WTC11 (cell line): ENCODE data around the gene EXD3. TPM values are rescaled to one million over a fixed set of nuclear protein-coding genes. Genes with fewer than 3 reads are reported as not detected.
A peak's percentile ranks its signal among the peaks of the same experiment; 100 is the strongest.

Experiments
- ATAC-seq: fragments of 200-7000 bp; cut with Tn5 transposase; 2 replicates; pipeline ENCODE4 v1.10.0; 2021; ENCODE audit warnings: mild to moderate bottlenecking, moderate library complexity
- CTCF ChIA-PET: fragments of 300-600 bp; sonication (Branson Sonifier 250); formaldehyde crosslinking; loops from one replicate; lab custom pipeline; 2021; ENCODE audit warnings: antibody characterized with exemption; lab: Charles Lee
- POLR2A ChIA-PET: fragments of 350-600 bp; sonication (Branson Sonifier 250); formaldehyde crosslinking; loops from one replicate; lab custom pipeline; 2021; ENCODE audit warnings: antibody characterized with exemption; lab: Charles Lee
- DNase-seq: peaks from one replicate; pipeline ENCODE4 v3.0.0; 2021; ENCODE audit warnings: low spot score
- H3K27ac Mint-ChIP-seq: 2 replicates; pipeline ENCODE4 v1.8.0; 2021; ENCODE audit warnings: mixed read lengths
- H3K27me3 Mint-ChIP-seq: 2 replicates; pipeline ENCODE4 v1.8.0; 2021; ENCODE audit warnings: low read depth, mild to moderate bottlenecking, moderate library complexity, mixed read lengths
- H3K36me3 Mint-ChIP-seq: 2 replicates; pipeline ENCODE4 v1.8.0; 2021; ENCODE audit warnings: mixed read lengths
- H3K4me1 Mint-ChIP-seq: 2 replicates; pipeline ENCODE4 v1.8.0; 2022; ENCODE audit warnings: mixed read lengths
- H3K4me3 Mint-ChIP-seq: 2 replicates; pipeline ENCODE4 v1.8.0; 2021; ENCODE audit warnings: mild to moderate bottlenecking, moderate library complexity, mixed read lengths
- H3K9me3 Mint-ChIP-seq: 2 replicates; pipeline ENCODE4 v1.8.0; 2021; ENCODE audit warnings: mixed read lengths
- ATF3 ChIP-seq: sonication (generic); formaldehyde crosslinking; conservative IDR thresholded peaks from 2 replicates; pipeline ENCODE4 v1.8.1; 2022; ENCODE audit warnings: mild to moderate bottlenecking, missing genetic modification reagents
- CBFB ChIP-seq: sonication (generic); formaldehyde crosslinking; IDR thresholded peaks from 2 replicates; pipeline ENCODE4 v1.8.1; 2022; ENCODE audit warnings: mild to moderate bottlenecking, low read depth, missing genetic modification reagents
- ELF4 ChIP-seq: sonication (generic); formaldehyde crosslinking; IDR thresholded peaks from 2 replicates; pipeline ENCODE4 v1.8.1; 2022; ENCODE audit warnings: low read depth, mild to moderate bottlenecking, moderate library complexity, missing genetic modification reagents
- ESRRA ChIP-seq: sonication (generic); formaldehyde crosslinking; IDR thresholded peaks from 2 replicates; pipeline ENCODE4 v1.8.1; 2022; ENCODE audit warnings: mild to moderate bottlenecking, missing genetic modification reagents, borderline replicate concordance
- FOXP1 ChIP-seq: sonication (generic); formaldehyde crosslinking; IDR thresholded peaks from 2 replicates; pipeline ENCODE4 v1.8.0; 2022; ENCODE audit warnings: missing genetic modification reagents, mild to moderate bottlenecking, moderate library complexity, borderline replicate concordance
- GRHL2 ChIP-seq: fragments of 250-450 bp; sonication (Bioruptor Pico); IDR thresholded peaks from 2 replicates; pipeline ENCODE4 v1.8.0; 2022; ENCODE audit warnings: mild to moderate bottlenecking, moderate library complexity; ENCODE audit not compliant: insufficient replicate concordance, severe bottlenecking
- MAX ChIP-seq: sonication (generic); formaldehyde crosslinking; IDR thresholded peaks from 2 replicates; pipeline ENCODE4 v1.8.0; 2022; ENCODE audit warnings: mild to moderate bottlenecking, missing genetic modification reagents
- MYBL2 ChIP-seq: sonication (generic); formaldehyde crosslinking; IDR thresholded peaks from 2 replicates; pipeline ENCODE4 v1.8.1; 2023; ENCODE audit warnings: mild to moderate bottlenecking, moderate library complexity, missing genetic modification reagents
- NFYB ChIP-seq: sonication (generic); formaldehyde crosslinking; conservative IDR thresholded peaks from 2 replicates; pipeline ENCODE4 v1.8.0; 2022; ENCODE audit warnings: low read depth, missing genetic modification reagents
- NR3C1 ChIP-seq: sonication (generic); formaldehyde crosslinking; conservative IDR thresholded peaks from 2 replicates; pipeline ENCODE4 v1.8.1; 2023; ENCODE audit warnings: low read depth, mild to moderate bottlenecking, missing genetic modification reagents
- SMAD3 ChIP-seq: sonication (generic); formaldehyde crosslinking; IDR thresholded peaks from 2 replicates; pipeline ENCODE4 v1.8.0; 2022; ENCODE audit warnings: missing genetic modification reagents, mild to moderate bottlenecking, borderline replicate concordance
- TEAD1 ChIP-seq: sonication (generic); formaldehyde crosslinking; IDR thresholded peaks from 2 replicates; pipeline ENCODE4 v1.8.0; 2022; ENCODE audit warnings: mild to moderate bottlenecking, missing genetic modification reagents
- USF2 ChIP-seq: sonication (generic); formaldehyde crosslinking; IDR thresholded peaks from 2 replicates; pipeline ENCODE4 v1.8.1; 2023; ENCODE audit warnings: mild to moderate bottlenecking, missing genetic modification reagents, moderate library complexity
- ZNF317 ChIP-seq: sonication (generic); formaldehyde crosslinking; IDR thresholded peaks from 2 replicates; pipeline ENCODE4 v1.8.1; 2023; ENCODE audit warnings: low read depth, mild to moderate bottlenecking, moderate library complexity, missing genetic modification reagents, borderline replicate concordance
- ZNF512 ChIP-seq: sonication (generic); formaldehyde crosslinking; IDR thresholded peaks from 2 replicates; pipeline ENCODE4 v1.8.1; 2022; ENCODE audit warnings: missing genetic modification reagents, borderline replicate concordance
- ZNF671 ChIP-seq: fragments of 250-450 bp; sonication (Bioruptor Pico); IDR thresholded peaks from 2 replicates; pipeline ENCODE4 v1.8.0; 2021; ENCODE audit warnings: mild to moderate bottlenecking
- total RNA-seq: library from RNA; stranded (reverse); gene quantifications from 3 replicates; pipeline ENCODE4 v1.2.3, GENCODE V29; 2021
- TF ChIP-seq, protein P1 (sequence below): sonication (generic); formaldehyde crosslinking; IDR thresholded peaks from 2 replicates; pipeline ENCODE4 v1.8.1; 2022; ENCODE audit warnings: low read depth, mild to moderate bottlenecking, moderate library complexity, missing genetic modification reagents, borderline replicate concordance
- TF ChIP-seq, protein P2 (sequence below): fragments of 250-450 bp; sonication (Bioruptor Pico); IDR thresholded peaks from 2 replicates; pipeline ENCODE4 v1.9.0; 2021; ENCODE audit warnings: mild to moderate bottlenecking
- TF ChIP-seq, protein P3 (sequence below): sonication (generic); formaldehyde crosslinking; IDR thresholded peaks from 2 replicates; pipeline ENCODE4 v1.8.0; 2022; ENCODE audit warnings: mild to moderate bottlenecking, missing genetic modification reagents
- TF ChIP-seq, protein P4 (sequence below): sonication (generic); formaldehyde crosslinking; IDR thresholded peaks from 2 replicates; pipeline ENCODE4 v1.8.1; 2023; ENCODE audit warnings: mild to moderate bottlenecking, moderate library complexity, missing genetic modification reagents

Gene EXD3
- total RNA-seq, 1 experiment from 2014 or later: 21.2 TPM

- TF ChIP-seq ATF3 (CRISPR knock-in tag) (no peak), ZNF317 (CRISPR knock-in tag) (no peak), ZNF512 (CRISPR knock-in tag) (no peak), NFYB (no peak), CBFB (CRISPR knock-in tag) (no peak), ELF4 (CRISPR knock-in tag) (no peak), SMAD3 (no peak), TEAD1 (CRISPR knock-in tag) (no peak), ESRRA (CRISPR knock-in tag) (no peak), USF2 (CRISPR knock-in tag) (no peak), ZNF671 (CRISPR knock-in tag) (no peak)
- TF ChIP-seq, protein P1, sequence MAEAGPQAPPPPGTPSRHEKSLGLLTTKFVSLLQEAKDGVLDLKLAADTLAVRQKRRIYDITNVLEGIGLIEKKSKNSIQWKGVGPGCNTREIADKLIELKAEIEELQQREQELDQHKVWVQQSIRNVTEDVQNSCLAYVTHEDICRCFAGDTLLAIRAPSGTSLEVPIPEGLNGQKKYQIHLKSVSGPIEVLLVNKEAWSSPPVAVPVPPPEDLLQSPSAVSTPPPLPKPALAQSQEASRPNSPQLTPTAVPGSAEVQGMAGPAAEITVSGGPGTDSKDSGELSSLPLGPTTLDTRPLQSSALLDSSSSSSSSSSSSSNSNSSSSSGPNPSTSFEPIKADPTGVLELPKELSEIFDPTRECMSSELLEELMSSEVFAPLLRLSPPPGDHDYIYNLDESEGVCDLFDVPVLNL (CRISPR knock-in tag): no peak
- TF ChIP-seq, protein P2, sequence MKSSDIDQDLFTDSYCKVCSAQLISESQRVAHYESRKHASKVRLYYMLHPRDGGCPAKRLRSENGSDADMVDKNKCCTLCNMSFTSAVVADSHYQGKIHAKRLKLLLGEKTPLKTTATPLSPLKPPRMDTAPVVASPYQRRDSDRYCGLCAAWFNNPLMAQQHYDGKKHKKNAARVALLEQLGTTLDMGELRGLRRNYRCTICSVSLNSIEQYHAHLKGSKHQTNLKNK (CRISPR knock-in tag): no peak
- TF ChIP-seq, protein P3, sequence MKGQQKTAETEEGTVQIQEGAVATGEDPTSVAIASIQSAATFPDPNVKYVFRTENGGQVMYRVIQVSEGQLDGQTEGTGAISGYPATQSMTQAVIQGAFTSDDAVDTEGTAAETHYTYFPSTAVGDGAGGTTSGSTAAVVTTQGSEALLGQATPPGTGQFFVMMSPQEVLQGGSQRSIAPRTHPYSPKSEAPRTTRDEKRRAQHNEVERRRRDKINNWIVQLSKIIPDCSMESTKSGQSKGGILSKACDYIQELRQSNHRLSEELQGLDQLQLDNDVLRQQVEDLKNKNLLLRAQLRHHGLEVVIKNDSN (CRISPR knock-in tag): no peak
- no peak for ATAC-seq
- CTCF ChIA-PET: interaction anchor here (0.6 to 2.1 kb wide), 7 partner anchors 10 to 225 kb away, joined by 3 to 13 read pairs (median 4); partner anchors contain the start of genes EXD3, NRARP and RNF224
- DNase-seq: peak; percentile 32
- Mint-ChIP-seq H3K9me3 (peaks cover 4% of the 10 kb centered on the region), H3K36me3 (peaks cover 2% of the 10 kb centered on the region; the same call in 1 of the 2 replicates), H3K27me3 (peaks cover 29% of the 10 kb centered on the region), H3K27ac (peak overlapping the region; percentile 22; the same call in 1 of the 2 replicates), H3K4me3 (no peak overlapping the region), H3K4me1 (peaks cover 29% of the 10 kb centered on the region)
- POLR2A ChIA-PET: no interaction called here
Measured at GRCh38 chr9:137293094-137293481, 129.9 kb downstream of the EXD3 start.

- H3K4me3 Mint-ChIP-seq: no peak overlapping the region
Measured at GRCh38 chr9:137286975-137287383, 136.0 kb downstream of the EXD3 start.

More at GRCh38 chr9:137286975-137287383, 136.0 kb downstream of the EXD3 start:
- H3K4me1 Mint-ChIP-seq: no peaks in the 10 kb centered on the region
- peak; percentile 75 for DNase-seq
- no peak for TF ChIP-seq ATF3 (CRISPR knock-in tag)
- TF ChIP-seq, protein P4, sequence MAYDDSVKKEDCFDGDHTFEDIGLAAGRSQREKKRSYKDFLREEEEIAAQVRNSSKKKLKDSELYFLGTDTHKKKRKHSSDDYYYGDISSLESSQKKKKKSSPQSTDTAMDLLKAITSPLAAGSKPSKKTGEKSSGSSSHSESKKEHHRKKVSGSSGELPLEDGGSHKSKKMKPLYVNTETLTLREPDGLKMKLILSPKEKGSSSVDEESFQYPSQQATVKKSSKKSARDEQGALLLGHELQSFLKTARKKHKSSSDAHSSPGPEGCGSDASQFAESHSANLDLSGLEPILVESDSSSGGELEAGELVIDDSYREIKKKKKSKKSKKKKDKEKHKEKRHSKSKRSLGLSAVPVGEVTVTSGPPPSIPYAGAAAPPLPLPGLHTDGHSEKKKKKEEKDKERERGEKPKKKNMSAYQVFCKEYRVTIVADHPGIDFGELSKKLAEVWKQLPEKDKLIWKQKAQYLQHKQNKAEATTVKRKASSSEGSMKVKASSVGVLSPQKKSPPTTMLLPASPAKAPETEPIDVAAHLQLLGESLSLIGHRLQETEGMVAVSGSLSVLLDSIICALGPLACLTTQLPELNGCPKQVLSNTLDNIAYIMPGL (CRISPR knock-in tag): no peak
- TF ChIP-seq ZNF317 (CRISPR knock-in tag): peak; percentile 37; the same call in 1 of the 2 replicates
- 0 out of 2 replicates have a peak, but pooled peaks have one; percentile 34 for TF ChIP-seq MYBL2 (CRISPR knock-in tag)
- no peak for TF ChIP-seq NR3C1 (CRISPR knock-in tag)
- peak; percentile 62; the same call in 1 of the 2 replicates for TF ChIP-seq MAX (CRISPR knock-in tag)
- TF ChIP-seq GRHL2 (CRISPR knock-in tag): no peak
- TF ChIP-seq ZNF512 (CRISPR knock-in tag): no peak
- peak; percentile 46; the same call in 1 of the 2 replicates for TF ChIP-seq FOXP1 (CRISPR knock-in tag)
- TF ChIP-seq, all 79 proteins: peak for 4
- Mint-ChIP-seq H3K27ac (no peak overlapping the region), H3K9me3 (peaks cover 3% of the 10 kb centered on the region), H3K27me3 (peaks cover 26% of the 10 kb centered on the region), H3K36me3 (peaks cover 3% of the 10 kb centered on the region)
- ChIA-PET CTCF (interaction anchor here (0.6 to 1.9 kb wide), 50 partner anchors 8 to 265 kb away, joined by 3 to 60 read pairs (median 5); partner anchors contain the start of genes ENTPD8, EXD3, MRPL41 and NOXA1), POLR2A (interaction anchor here (0.7 kb wide), 2 partner anchors 42 to 121 kb away, joined by 4 read pairs; no protein-coding TSS in a partner anchor)
- ATAC-seq: peak; percentile 99
